LNCAP (cell line): ENCODE measurements around the gene HNMT.

ENCODE experiments used
- CTCF ChIP-seq: fragments of 450-650 bp; IDR thresholded peaks from 2 replicates; pipeline ENCODE4 v1.5.1; 2017; ENCODE audit warnings: mild to moderate bottlenecking

HNMT gene

GRCh38 chr2:138000009-138000408, 35.7 kb downstream of the HNMT start:
- no peak for TF ChIP-seq CTCF

GRCh38 chr2:138000796-138001195, 36.5 kb downstream of the HNMT start:
- no peak for TF ChIP-seq CTCF

- TF ChIP-seq CTCF, result no peak
Observed at GRCh38 chr2:138003411-138003810, 39.1 kb downstream of the HNMT start.

GRCh38 chr2:138007431-138007830, 43.2 kb downstream of the HNMT start:
- TF ChIP-seq CTCF, result no peak

GRCh38 chr2:138009622-138010021, 45.3 kb downstream of the HNMT start:
- TF ChIP-seq CTCF, result no peak

GRCh38 chr2:138010890-138011289, 46.6 kb downstream of the HNMT start:
- TF ChIP-seq CTCF, result no peak

- TF ChIP-seq CTCF, result no peak
Observed at GRCh38 chr2:138012082-138012481, 47.8 kb downstream of the HNMT start.

GRCh38 chr2:138012968-138013367, 48.7 kb downstream of the HNMT start:
- no peak for TF ChIP-seq CTCF
